PFSK-1 (cell line): ENCODE data around the gene RASGRP4.

ENCODE experiments used
- FOXP2 ChIP-seq: optimal IDR thresholded peaks from 2 replicates; pipeline ENCODE3; 2011; ENCODE audit warnings: borderline replicate concordance, control low read depth, inconsistent platforms; ENCODE audit not compliant: insufficient read depth; ENCODE audit errors: extremely low read length, extremely low read depth
- POLR2AphosphoS5 ChIP-seq: IDR thresholded peaks from 2 replicates; pipeline ENCODE4 v1.6.1; 2012; ENCODE audit warnings: low read depth, mild to moderate bottlenecking, control low read depth, low read length, moderate library complexity
- REST ChIP-seq, 2 experiments: IDR thresholded peaks; 2 replicates each; pipeline versions ENCODE4 v1.6.1 to v1.8.0; 2011 to 2012; ENCODE audit warnings: low read depth in 2 of 2, low read length in 2 of 2, control low read depth in 1 of 2, inconsistent platforms in 1 of 2, mild to moderate bottlenecking in 1 of 2, moderate library complexity in 1 of 2; ENCODE audit not compliant: insufficient read depth in 1 of 2
- SIN3A ChIP-seq: IDR thresholded peaks from 2 replicates; pipeline ENCODE4 v1.6.1; 2012; ENCODE audit warnings: mild to moderate bottlenecking, low read length, moderate library complexity, borderline replicate concordance; ENCODE audit not compliant: insufficient read depth
- TAF1 ChIP-seq: IDR thresholded peaks from 2 replicates; pipeline ENCODE4 v1.6.1; 2012; ENCODE audit warnings: low read length, control low read depth, borderline replicate concordance; ENCODE audit not compliant: insufficient read depth

Gene RASGRP4

GRCh38 chr19:38369584-38369983, 56.4 kb downstream of the RASGRP4 start:
- TF ChIP-seq FOXP2 (no peak), SIN3A (no peak), REST (IDR thresholded peaks at IDR 0.05; ENCODE audit: insufficient read depth in 1 of 2, low read depth in 2 of 2, low read length in 2 of 2) (no peak), TAF1 (no peak), POLR2AphosphoS5 (no peak)

GRCh38 chr19:38367041-38367440, 59.0 kb downstream of the RASGRP4 start:
- TF ChIP-seq SIN3A = no peak
- no peak for TF ChIP-seq REST (IDR thresholded peaks at IDR 0.05; ENCODE audit: insufficient read depth in 1 of 2, low read depth in 2 of 2, low read length in 2 of 2)
- TF ChIP-seq FOXP2 = no peak
- TF ChIP-seq TAF1 = no peak
- no peak for TF ChIP-seq POLR2AphosphoS5

GRCh38 chr19:38362076-38362945, 63.7 kb downstream of the RASGRP4 start:
- TF ChIP-seq TAF1 = peak; percentile 24; the same call in 1 of the 2 replicates
- 0 out of 2 replicates have a peak, but pooled peaks have one; percentile 38 for TF ChIP-seq POLR2AphosphoS5
- no peak for TF ChIP-seq REST (IDR thresholded peaks at IDR 0.05; ENCODE audit: insufficient read depth in 1 of 2, low read depth in 2 of 2, low read length in 2 of 2)
- no peak for TF ChIP-seq SIN3A
- no peak for TF ChIP-seq FOXP2

- TF ChIP-seq TAF1 = peak; percentile 40; the same call in 1 of the 2 replicates
- 0 out of 2 replicates have a peak, but pooled peaks have one; percentile 27 for TF ChIP-seq POLR2AphosphoS5
- no peak for TF ChIP-seq REST (IDR thresholded peaks at IDR 0.05; ENCODE audit: insufficient read depth in 1 of 2, low read depth in 2 of 2, low read length in 2 of 2)
These were observed 64.4 kb downstream of the RASGRP4 start for GRCh38 chr19:38361633-38362075.
